Epithelial cell of prostate (primary cell): ENCODE measurements around the gene MAGI1.

Source experiments
- DNase-seq: peaks from one replicate; pipeline ENCODE4 v3.0.0-alpha.2; 2011; ENCODE audit warnings: low read depth, low spot score
- H3K27ac ChIP-seq: fragments of 450-650 bp; 2 replicates; pipeline ENCODE4 v1.5.1; 2017; ENCODE audit warnings: mild to moderate bottlenecking

The MAGI1 gene

DNA sequence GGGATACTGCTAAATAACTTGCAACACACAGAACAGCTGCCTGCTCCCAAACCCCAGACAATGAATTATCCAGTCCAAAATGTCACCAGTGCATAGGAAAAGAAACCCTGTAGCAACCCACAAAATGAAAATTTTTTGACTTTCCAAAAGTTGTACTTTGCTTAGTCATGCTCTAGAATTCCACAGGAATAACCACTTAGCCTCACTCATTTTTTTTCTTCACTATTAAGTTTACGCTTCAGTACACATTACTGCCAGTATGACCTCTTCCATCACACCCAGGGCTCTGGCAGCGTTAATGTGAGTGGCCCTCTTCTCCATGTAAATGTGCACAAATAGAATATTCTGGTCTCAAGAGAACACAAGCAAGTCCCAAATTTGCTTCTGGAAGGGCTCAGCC, 259.8 kb downstream of the MAGI1 start:
- no peak overlapping the region for H3K27ac ChIP-seq
- DNase-seq, result no peak

DNA sequence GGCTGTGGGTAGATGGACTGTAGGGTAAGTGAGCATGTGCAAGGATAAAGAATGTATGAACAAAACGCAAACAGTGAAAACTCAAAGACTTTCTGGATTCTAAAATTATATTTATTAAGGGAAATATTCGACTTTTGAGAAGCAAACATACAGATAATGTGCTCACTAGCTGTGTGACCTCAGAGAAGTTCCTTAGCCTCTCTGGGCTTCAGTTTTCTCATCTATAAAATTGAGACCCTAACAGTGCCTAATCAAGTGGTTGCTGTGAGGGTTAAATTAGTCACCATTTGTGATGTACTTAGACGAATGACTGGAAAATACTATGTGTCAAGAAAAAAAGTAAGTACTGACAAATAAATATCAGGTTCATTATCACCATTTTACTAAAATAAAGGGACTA, 261.7 kb downstream of the MAGI1 start:
- no peak for DNase-seq
- no peak overlapping the region for H3K27ac ChIP-seq

DNA sequence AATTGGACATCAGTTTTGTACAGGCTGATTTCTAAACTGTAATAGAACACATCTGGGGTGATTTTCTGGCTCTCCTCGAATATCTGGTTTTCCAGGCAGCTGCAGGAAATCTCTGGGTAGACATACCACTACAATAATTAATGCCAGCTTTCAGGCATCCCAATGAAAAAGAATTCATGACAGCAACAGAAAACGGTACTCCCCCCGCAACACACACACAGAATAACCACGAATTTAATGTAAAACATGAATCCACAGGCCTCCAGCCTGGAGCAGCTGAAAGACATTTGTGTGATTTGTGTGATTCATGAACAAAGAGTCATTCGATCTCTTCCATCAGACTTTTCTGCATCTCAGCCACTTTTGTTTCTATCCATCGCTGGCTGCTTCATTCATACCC, 262.2 kb downstream of the MAGI1 start:
- no peak for DNase-seq
- H3K27ac ChIP-seq, result no peak overlapping the region

DNA sequence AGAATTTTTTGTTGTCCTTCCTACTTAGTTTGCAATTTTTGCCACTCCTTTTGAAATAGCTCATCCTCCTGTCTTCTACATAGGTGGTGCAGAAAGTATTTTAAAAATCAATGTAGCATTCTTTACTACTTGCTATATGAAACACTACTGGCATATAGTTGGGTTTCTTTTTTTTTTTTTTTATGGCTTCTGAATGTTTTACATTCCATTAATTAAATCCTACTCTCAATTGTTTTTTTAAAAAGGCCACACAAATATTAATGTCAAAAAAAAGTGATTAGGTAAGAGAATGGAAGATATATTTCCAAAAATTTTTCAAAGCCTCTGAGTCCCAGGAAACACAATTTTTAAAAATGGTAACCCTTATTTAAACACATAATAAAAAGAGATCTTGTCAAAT, 262.6 kb downstream of the MAGI1 start:
- no peak overlapping the region for H3K27ac ChIP-seq
- no peak for DNase-seq

DNA sequence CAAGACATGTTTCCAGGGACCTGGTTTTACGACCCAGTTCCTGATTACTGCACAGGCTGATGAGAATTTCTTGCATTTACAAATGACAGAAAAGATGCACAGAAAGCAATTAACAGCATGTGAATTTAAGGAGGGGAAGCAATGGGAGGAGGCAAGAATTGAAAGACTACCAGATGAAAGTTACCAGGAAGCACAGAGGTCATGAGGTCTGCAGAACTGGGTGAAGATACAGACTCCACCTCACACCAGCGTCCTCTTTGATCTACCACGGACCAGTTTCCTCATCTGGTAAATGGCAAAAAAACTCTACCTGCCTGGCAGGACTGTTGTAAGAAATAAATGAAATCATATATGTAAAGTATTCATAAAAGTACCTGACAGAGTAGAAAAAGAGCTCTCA, 266.0 kb downstream of the MAGI1 start:
- no peak for DNase-seq
- no peak overlapping the region for H3K27ac ChIP-seq

DNA sequence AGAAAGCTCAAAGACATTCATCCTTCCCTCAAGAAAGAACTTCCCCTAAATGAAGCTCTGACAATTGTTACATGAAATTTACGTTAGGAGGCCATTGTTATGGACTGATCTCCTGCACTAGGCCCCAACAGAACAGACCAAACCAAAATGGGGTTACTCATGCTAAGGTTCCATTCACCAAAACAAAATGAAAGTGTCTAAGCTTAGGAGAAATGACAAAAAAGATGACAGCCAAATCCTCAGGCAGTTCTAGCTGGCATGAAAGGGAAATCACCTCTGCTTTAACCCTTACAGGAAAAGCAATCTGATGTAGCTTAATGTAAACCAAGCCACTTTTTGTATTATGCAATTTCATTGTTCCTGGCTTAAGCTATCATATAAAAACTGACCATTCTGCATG, 271.2 kb downstream of the MAGI1 start:
- no peak for DNase-seq
- H3K27ac ChIP-seq, result no peak overlapping the region

DNA sequence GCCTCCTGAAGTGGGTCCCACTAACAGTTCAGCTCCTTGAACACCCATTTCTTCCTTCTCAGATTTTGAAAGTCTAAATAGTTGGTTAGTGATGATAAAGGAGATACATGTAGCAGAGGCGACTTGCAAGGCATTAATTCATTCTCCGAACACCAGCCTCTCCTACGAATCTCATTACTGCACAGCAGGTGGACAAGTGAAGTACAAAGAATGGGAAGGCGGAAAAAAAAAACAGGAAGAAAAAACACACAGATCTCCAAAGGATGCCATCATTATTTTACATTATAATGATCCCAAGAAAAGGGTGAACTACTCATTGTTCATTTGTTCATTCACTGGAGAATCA, 276.5 kb downstream of the MAGI1 start:
- DNase-seq, result no peak
- H3K27ac ChIP-seq, result no peak overlapping the region

DNA sequence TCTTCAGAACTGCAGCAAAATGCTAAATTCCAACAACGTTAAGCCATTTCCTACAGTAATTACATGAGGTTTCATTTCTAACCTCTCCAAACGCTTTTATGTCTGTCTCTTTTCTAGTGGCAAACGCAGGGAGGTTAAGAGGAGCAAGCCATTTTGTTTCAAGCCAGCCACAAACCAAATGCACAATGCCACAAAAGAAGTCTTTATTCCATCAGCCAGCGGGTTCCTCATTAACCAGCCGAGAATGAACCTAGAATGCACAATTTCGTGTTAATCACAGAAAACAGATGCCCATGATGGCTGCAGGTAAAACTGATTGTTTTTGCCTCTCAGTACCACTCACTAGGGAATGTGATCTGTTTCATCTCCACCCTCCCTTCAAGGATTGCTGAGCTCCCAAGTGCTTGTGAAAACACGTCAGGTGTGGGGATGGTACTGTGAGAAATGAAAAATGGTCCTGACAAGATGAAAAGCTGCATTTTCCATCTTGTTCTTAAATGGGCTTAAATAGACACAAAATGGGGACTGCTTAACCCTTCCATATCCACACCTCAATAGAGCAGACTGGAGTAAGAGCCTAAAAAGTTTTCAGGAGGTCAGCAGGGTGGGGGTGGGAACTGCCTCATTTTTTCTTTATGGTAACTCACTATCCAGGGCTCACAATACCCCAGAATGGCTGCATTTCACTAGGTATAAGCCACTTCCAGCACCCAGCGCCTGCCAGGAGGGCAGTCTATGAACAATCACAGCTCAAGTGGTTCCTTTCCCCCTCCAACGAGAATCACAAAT, 277.1 kb downstream of the MAGI1 start:
- no peak overlapping the region for H3K27ac ChIP-seq
- DNase-seq, result no peak

DNA sequence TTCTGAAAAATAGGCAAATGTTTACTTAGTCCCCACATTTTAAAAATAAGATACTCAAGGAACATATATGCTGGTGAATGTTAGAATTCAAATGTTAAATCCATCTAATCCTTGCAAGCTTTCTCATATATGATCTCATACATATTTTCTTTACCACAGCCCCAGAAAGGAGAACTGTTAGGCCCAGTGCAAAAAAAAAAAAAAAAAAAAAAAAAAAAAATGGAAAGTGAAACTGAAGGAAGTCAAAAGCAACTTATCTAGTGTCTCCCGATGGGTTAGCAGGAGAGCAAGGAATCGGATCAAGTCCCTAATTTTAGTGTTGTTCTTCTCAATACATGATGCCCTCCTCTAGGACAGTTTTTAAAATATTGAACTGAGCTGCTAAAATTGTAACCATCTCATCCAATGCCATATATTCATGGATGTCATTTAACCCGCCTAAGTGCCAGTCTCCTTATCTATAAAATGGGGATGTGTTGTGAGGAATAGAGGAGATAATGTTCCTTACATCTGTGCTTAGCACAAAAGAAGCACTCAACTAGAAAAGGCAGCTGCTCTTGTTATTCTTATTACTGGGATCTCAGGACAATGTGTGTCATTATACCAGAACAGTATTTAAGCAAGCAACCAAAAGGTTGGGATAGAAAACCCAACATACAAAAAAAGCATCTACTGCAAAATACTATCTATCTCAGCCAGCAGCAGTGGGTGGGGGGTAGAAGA, 279.7 kb downstream of the MAGI1 start:
- DNase-seq, result no peak
- no peak overlapping the region for H3K27ac ChIP-seq

DNA sequence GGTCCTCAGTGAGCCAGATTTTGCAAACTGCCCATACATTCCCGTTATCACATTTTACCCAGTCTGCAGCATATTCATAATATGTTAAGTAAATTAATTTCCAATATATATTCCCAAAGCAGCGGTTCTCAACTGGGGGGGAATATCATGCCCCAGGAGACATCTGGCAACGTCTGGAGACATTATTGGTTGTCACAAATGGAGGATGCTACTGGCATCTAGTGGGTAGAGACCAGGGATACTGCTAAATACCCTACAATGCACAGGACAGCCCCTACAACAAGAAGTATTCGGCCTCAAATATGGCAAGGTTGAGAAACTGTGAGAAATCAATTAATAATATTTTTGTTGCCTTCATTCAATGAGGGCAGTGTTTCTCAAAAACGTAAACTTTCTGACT, 280.3 kb downstream of the MAGI1 start:
- no peak for DNase-seq
- H3K27ac ChIP-seq, result no peak overlapping the region

DNA sequence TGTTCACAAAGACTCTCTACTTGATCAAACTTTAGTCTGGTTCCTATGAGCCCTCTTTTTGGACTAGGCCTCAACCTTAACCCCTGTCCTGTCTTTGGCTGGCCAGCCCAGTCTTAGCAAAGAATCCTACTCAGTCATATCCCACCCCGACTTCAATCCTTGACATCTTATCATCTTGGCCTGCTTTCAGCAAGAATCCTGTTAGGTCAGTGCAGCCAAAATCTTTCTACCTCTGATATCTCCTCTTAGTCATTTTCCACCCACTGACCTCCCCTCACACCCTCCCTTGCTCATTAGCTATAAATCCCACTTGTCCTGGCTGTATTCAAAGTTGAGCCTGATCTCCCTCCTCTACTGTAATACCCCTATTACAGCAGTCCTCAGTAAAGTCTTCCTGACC, 286.1 kb downstream of the MAGI1 start:
- no peak for DNase-seq
- H3K27ac ChIP-seq, result no peak overlapping the region

DNA sequence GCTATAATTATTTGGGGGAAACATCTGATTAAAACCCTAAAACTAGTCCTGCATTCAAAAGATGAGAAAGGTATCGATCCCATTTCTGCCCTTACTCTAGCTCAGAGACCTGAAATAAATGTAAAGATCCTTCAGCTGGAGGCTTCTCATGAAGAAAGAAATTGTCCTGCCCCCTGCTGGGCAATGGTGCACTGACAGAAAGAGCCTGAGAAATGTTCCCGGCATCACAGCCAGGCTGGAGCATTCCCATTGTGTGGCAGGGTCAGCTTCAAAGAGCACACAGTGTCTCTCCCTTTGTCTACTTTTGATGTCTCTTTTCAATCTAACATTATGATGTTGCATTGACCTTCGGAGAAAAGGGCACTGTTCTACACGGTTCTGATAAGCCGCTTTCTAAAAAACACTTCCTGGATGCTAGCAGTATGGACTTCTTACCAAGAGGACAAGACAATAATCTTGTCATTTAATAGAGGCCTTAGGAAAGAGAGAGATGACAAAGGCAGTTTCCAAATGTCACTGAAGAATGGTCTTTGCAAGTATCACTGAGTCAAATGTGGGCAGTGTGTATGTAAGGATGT, 287.5 kb downstream of the MAGI1 start:
- no peak for DNase-seq

DNA sequence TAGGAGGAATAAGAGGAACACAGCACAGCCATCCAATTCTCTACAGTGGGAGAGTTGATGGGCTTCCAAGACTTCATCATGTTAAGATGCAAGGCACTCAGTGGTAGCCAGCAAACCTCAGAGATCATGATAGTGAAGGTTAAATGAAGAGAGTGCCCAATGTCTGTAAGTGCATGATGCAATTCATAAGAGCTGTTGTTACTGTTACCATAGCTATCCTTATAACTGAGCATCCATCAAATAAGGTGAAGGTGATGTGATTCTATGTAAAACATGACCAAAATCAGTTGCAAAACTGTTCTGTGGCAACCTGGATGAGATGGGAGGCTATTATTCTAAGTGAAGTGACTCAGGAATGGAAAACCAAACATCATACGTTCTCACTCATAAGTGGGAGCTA, 289.7 kb downstream of the MAGI1 start:
- DNase-seq, result no peak

More for the DNA sequence above, 287.5 kb downstream of the MAGI1 start:
- no peak overlapping the region for H3K27ac ChIP-seq

DNA sequence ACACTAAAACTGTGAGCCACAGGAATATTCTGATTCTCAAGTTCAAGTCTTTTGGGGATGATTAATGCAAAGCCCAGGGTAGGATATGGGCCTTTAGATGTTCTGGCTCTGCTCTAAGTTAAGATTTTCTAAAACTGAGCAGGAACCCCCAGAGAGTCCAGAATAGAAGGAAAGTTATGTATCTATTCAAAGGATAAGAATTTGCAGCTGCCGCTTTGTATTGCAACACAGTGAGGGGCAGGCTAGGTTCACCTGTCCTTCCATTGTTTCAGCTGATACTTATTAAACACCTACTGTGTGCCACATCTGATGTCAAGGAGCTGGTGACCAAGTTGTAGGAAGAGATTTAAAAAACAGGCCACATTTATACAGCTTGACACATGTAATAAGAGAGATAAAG, 290.4 kb downstream of the MAGI1 start:
- no peak for DNase-seq
- H3K27ac ChIP-seq, result no peak overlapping the region

More for the DNA sequence above, 289.7 kb downstream of the MAGI1 start:
- H3K27ac ChIP-seq, result no peak overlapping the region

DNA sequence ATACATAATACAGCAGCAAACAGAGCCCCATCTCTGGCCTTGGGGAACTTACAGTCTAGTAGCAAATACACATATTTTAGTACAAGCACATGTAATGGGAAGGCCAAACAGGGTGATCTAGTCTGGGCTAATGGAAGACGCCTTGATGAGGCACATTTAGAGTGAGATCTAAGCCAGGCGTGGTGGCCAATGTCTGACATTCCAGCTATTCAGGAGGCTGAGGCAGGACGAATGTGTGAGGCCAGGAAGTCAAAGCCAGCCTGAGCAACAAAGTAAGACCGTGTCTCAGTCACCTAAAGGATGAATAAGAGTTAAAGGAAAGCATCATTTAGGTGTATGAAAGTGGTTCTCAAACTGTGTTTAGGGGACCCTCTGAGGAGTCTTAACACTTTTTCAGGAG, 291.9 kb downstream of the MAGI1 start:
- no peak for DNase-seq

DNA sequence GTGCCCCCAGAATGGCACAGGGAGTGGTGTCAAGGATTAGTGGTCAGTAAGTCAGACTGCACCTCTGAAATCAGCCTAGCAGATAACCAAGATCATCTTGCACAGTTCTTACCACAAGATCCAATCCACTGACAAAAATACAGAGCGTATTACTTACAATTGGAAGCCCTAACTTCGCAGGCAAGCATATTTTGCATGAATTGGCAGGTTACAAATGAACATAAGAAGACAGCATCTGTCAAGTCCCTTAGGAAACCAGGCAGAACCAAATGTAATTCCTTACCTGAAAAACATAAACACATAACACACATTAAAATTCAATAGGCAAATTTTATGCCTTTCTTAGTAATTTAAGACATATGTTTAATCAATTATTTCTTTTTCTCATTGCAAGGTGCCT, 293.4 kb downstream of the MAGI1 start:
- H3K27ac ChIP-seq, result no peak overlapping the region
- no peak for DNase-seq

More for the DNA sequence above, 291.9 kb downstream of the MAGI1 start:
- H3K27ac ChIP-seq, result no peak overlapping the region

DNA sequence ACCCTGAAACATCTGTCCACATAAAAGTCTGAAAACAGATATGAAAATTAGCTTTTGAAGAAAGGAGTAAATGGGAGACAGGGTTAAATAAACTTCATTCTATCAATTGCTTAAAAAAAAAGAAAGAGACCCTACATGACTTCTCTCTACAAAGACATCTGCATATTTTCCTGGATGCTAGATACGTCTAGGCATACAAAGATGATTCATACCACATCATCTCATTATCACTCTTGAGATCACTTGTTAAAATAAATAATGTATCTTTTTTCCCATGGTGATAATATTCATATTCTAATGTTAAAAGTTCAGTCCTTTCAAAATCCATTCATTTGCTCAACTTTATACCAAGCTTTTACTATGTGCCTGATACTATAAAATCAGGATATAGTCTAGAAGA, 295.8 kb downstream of the MAGI1 start:
- DNase-seq, result no peak
- no peak overlapping the region for H3K27ac ChIP-seq

DNA sequence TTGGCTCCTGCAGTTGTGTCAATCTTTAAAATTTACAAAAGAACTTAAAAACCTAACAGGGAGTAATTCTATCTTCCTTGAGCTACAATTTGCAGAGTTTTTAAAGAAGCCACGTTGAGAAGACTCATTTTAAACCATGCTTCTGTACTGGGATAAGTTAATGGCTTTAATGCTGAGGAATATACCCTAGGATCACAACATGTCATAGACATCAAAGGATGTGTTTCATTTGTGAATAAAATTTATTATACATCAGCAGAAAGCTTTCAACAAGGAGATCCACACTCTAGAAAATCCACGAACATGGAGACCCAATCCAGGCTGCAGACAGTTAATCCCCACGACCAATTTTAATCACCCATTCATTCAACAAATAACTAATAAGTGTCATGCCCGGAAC, 297.2 kb downstream of the MAGI1 start:
- no peak overlapping the region for H3K27ac ChIP-seq
- no peak for DNase-seq

DNA sequence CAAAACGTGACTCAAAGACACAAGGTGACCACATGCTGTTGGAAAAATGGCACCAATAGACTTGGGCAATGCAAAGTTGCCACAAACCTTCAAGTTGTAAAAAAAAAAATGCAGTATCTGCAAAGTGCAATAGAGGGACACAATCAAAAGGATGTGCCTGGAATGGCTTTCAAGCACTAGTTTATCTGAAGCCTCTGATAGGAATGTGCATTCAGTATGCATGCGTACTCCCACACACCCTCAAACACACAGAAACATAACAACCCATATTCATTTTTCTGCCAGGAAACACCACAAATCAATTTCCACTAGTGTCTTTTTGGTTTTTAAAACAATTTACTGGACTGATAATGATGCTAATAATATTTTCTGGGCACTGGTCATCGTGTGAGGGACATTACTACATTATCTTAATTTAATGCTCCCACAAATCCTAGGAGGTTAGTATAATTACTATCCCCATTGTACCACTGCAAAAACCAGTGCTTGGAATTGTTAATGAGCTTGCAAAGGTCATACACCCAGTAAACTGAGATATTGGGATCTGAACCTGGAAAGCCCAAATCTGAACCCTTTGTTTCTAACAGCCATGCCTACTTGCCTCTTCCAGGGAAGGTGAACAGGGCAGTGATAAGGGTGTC, 298.7 kb downstream of the MAGI1 start:
- H3K27ac ChIP-seq, result no peak overlapping the region
- DNase-seq, result no peak

DNA sequence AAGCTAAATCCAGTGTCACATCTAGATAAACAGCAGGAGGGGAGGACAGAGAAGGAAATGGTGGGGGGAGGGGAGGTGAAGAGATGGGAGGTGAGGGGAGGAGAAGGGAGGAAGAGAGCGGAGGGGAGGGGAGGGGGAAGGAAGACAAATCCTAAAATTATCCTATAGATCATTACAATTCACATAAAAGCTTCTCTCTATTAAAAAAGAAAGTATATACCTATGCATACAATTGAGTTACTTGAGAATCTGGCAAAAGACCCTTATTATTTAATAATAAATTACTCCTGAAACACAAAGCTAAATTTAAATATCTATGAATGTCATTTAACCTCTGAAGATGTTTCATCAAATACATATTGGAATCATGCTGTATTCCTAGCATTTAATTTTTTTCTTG, 303.9 kb downstream of the MAGI1 start:
- no peak for DNase-seq
- no peak overlapping the region for H3K27ac ChIP-seq

DNA sequence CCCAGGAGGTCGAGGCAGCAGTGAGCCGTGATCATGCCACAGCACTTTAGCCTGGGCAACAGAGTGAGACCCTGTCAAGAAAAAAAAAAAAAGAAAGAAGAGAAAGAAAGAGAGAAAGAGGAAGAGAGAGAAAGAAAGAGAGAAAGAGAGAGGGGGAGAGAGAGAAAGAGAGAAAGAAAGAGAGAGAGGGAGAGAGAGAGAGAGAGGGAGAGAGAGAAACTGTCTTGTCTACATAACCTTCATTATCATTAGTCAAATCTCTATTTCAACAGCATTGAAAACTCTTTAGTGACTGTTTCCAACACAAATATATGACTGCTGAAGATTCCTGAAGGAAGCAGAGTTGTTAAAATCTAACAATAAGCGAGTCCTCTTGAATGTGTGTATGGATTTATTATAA, 304.3 kb downstream of the MAGI1 start:
- DNase-seq, result no peak
- H3K27ac ChIP-seq, result no peak overlapping the region
